Cardiac fibroblast (primary cell): ENCODE measurements around the gene R3HDM2.
"Not testable (repeated sequence)": the region's sequence is repeated elsewhere in the genome, so short reads cannot be mapped to it uniquely, and the experiment has no call there.

Experiments used
- DNase-seq, 2 donors: peaks; one replicate each; pipeline versions ENCODE4 v3.0.0 to v3.0.0-alpha.2; 2010; ENCODE audit warnings: low read depth in 2 of 2
- H3K4me3 ChIP-seq, 2 donors: replicated peaks in 1 of 2; 1 replicate in 1 of 2; 2 replicates in 1 of 2; pipeline ENCODE4 v1.5.1; 2011; ENCODE audit warnings: low read depth in 2 of 2, low read length in 2 of 2, mild to moderate bottlenecking in 2 of 2, moderate library complexity in 1 of 2
- CTCF ChIP-seq: IDR thresholded peaks from one replicate; pipeline ENCODE4 v1.5.1; 2011; ENCODE audit warnings: low read depth, mild to moderate bottlenecking, low read length, inconsistent platforms

R3HDM2 gene

GRCh38 chr12:57367121-57367520 lies 63.7 kb downstream of the R3HDM2 start:
- no peak overlapping the region for H3K4me3 ChIP-seq
- TF ChIP-seq CTCF: no peak
- no peak for DNase-seq

GRCh38 chr12:57366315-57366714 lies 64.5 kb downstream of the R3HDM2 start:
- no peak overlapping the region for H3K4me3 ChIP-seq
- TF ChIP-seq CTCF: no peak
- DNase-seq: no peak

- H3K4me3 ChIP-seq, DNase-seq: not testable (repeated sequence)
These were observed 66.7 kb downstream of the R3HDM2 start for GRCh38 chr12:57364156-57364555.

- H3K4me3 ChIP-seq: no peak overlapping the region
- TF ChIP-seq CTCF: no peak
- DNase-seq: no peak
These were observed 70.4 kb downstream of the R3HDM2 start for GRCh38 chr12:57360468-57360867.

- DNase-seq: no peak
- no peak overlapping the region for H3K4me3 ChIP-seq
- TF ChIP-seq CTCF: no peak
These were observed 72.2 kb downstream of the R3HDM2 start for GRCh38 chr12:57358646-57359045.

- DNase-seq: no peak
- no peak for TF ChIP-seq CTCF
- H3K4me3 ChIP-seq: no peak overlapping the region
These were observed 75.1 kb downstream of the R3HDM2 start for GRCh38 chr12:57355734-57356133.

GRCh38 chr12:57352166-57352565 lies 78.7 kb downstream of the R3HDM2 start:
- no peak for DNase-seq
- no peak overlapping the region for H3K4me3 ChIP-seq
- TF ChIP-seq CTCF: no peak
